HG02938 (cell line): ENCODE results near the gene WDR81.

Experiments
- ATAC-seq: cut with Tn5 transposase; IDR thresholded peaks from one replicate; pipeline ENCODE4 v1.9.1; 2021; ENCODE audit warnings: mild to moderate bottlenecking, moderate library complexity; ENCODE audit not compliant: unreplicated experiment

Gene WDR81

DNA sequence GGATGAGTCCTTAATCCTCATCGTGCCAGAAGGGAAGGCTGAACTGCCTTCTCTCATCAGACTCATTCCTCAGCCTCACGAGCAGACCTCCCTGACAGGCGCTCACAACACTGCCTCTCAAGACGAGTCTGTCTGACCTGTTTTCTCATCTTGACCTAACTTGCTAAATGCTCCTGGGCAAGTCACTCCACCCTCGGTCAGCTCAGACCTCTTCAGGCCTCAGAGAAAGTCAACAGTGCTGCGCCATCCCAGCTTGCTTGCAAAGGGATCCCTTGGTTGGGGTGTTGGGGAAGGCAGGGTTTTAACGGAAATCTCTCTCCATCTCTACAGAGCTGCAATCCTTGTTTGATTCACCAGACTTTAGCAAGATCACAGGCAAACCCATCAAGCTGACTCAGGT is 52.4 kb downstream of the WDR81 start:
- ATAC-seq: no peak

DNA sequence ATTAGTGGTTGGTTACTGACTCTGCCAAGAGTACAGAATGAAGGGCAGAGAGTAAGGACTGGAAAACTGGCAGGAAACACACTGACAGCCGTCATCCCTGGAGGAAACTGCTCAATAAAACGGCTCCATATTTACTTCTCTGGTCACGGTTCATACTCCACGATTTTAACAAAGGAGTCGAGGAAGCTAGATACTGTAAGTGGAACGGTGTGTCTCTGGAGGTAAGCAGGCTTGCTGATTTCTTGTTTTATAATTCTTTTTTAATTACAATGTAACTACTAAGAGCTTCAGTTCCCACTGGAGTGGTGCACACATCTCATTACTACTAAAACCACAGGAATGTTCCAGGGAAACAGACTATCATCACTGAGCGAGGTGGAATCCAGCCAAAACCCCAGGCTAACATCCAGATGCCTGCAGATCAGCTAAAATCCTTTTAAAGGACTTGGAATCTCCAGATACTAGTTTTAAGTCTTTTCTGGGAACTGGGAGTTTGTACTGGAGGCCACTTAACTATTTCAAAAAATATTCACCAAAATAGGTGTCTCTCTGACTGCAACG is 55.1 kb downstream of the WDR81 start:
- no peak for ATAC-seq

DNA sequence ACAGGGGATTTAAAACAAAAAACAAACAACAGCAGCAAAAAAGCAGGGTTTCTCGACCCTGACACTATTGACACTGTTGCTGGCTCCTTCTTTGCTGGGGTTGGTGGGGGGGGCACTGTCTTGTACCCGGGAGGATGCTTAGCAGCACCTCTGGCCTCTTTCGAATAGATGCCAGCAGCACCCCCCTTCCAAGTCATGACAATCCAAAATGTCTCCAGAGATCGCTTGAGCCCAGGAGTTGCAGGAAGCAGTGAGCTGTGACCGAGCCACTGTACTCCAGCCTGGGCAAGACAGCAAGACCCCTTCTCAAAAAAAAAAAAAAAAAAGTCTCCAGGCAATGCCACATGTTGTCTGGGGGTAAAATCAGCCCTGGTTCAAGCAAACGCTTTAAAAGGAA is 57.7 kb downstream of the WDR81 start:
- no peak for ATAC-seq

DNA sequence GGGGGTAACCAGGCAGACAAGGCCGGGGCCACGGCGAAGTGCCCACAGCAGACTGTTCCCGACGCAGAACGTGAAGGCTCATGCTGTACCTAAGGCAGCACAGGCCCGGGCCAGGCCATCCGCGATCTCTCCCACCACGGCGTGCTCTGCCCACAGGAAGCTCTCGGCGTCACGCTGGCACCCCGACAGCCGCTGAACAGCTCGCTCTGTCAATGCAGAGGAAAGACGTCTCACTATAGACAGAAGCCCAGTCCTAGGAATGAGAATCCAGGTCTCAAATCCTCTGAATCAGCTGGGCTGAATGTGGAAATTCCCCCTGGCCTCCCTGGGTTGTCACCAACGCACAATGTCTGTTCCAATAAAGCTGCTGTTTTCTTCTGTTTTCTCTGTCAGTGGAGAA is 58.8 kb downstream of the WDR81 start:
- ATAC-seq: no peak

DNA sequence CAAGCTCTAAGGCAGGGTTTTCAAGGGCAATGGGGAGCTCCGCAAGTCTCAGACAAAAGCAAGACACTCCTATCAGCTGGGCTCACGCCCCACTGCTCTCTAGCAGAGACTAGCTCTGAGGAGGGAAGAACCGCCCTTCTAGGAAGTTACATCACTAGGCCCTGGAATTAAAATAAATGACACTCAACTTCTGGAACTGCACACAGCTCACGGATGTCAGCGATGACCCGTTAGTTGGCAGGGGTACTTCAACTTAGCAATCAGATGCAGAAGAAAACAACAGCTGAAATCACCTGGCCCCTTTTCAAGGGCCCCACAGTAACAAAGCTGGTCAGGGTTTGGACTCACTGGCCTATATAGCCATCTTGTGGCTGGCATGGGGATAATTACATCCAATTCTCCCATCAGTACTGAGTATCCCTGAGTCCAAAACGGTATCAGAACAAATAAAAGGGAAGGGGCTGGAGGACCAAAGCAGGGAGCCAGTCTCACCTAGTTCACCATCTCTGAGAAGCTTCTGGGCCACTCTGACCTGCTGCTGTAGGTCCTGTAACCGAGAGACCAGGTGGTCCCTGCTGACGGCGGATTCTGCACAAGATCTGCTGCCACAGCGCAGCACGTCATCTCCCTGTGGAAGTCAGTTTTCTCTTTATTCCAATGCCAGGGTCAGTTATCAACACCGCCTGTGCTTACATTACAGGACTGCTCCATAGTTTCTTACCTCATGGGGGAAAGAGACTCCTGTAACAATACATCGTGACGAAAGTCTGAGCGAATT is 59.5 kb downstream of the WDR81 start:
- ATAC-seq: no peak

DNA sequence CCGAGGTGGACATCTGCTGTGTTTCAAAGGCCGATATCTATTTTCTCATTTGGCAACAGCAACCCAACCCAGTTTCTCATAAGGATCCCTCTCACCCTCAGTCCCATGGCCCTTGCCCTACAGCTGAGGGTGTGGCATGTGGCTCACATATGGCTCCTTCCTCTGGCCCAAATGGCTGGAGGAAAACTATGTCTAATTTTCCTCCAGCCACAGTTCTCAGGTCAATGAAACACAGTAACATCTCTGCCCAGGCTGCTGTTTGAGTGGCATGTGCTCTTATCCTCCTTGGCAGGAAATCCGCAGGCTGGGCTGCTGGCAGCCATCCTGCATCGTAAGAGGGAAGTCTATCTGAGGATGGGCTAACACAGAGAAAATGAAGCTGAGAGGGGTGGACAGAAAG is 61.4 kb downstream of the WDR81 start:
- ATAC-seq: no peak

DNA sequence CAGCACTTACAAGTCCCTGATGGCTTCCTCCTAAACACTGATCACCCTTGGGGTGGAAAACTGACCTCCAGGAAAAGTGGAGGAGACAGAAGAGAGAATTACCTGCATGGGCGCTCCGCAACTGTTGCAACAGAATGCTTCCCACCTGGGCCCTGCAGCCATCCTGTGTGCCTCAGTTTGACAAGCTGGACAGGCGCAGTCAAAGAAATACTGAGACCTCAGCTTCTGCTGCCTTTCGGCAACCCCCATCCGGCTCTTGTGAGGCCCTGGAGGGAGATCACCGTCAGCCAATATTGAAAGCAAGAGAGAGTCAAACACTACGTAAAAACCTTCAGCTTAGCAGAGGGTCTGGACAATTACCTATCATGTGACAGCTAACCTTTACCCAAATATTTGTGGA is 62.2 kb downstream of the WDR81 start:
- ATAC-seq: no peak

DNA sequence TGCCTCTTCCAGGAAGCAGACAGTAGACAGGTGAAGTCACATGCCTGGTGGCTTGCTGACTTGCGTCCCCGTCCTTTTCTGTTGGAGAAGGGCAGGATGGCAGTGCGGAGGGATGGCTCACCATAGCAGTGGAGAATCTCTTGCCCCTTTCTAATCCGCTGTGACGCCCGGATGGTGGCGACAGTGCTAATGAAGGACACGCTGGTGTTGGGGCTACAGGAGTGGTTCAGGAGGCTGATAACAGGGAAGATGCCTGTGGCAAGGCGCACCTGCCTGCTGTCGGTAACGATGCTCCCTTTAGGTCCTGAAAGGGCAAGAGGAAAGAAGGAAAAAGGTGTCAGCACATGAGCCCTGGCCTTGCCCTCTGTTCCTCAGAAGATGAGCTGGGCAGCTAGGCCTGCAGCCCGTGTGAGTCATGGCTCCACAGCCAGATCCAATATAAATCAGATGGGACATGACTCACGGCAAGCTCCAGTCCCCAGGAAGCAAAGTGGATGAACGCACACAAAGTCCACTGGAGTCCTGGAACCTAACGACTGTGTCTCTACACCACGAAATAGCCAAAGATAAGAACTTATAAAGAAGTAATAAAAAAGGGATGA is 62.9 kb downstream of the WDR81 start:
- no peak for ATAC-seq
